ENCODE data around the gene SLAMF8. TPM values are rescaled to one million over a fixed set of nuclear protein-coding genes. Genes with fewer than 3 reads are reported as not detected.
A peak's percentile ranks its signal among the peaks of the same experiment; 100 is the strongest.

SLAMF8 gene
- total RNA-seq, 4 donors from 2014 or later: 2.7 to 5.5 (median 3.9) TPM

- H3K4me1 ChIP-seq: peaks cover 16% of the 10 kb centered on the region
- no peak for DNase-seq (ENCODE audit: low spot score in 2 of 2)
- 41% methylated on average over 3 of the region's 3 CpGs for WGBS
- no peak for TF ChIP-seq POLR2A (IDR thresholded peaks at IDR 0.05)
- no peak for TF ChIP-seq POLR2AphosphoS5 (IDR thresholded peaks at IDR 0.05)
- TF ChIP-seq CTCF (IDR thresholded peaks at IDR 0.05): no peak
- no peak for TF ChIP-seq EP300 (IDR thresholded peaks at IDR 0.05)
- H3K4me3 ChIP-seq: no peak overlapping the region
- no peaks in the 10 kb centered on the region for H3K9me3 ChIP-seq
- no peak overlapping the region for H3K27ac ChIP-seq
- peaks cover 5% of the 10 kb centered on the region for H3K27me3 ChIP-seq
- no peaks in the 10 kb centered on the region for H3K36me3 ChIP-seq
Observed at GRCh38 chr1:159828176-159828575, 1.5 kb downstream of the SLAMF8 start.

DNA sequence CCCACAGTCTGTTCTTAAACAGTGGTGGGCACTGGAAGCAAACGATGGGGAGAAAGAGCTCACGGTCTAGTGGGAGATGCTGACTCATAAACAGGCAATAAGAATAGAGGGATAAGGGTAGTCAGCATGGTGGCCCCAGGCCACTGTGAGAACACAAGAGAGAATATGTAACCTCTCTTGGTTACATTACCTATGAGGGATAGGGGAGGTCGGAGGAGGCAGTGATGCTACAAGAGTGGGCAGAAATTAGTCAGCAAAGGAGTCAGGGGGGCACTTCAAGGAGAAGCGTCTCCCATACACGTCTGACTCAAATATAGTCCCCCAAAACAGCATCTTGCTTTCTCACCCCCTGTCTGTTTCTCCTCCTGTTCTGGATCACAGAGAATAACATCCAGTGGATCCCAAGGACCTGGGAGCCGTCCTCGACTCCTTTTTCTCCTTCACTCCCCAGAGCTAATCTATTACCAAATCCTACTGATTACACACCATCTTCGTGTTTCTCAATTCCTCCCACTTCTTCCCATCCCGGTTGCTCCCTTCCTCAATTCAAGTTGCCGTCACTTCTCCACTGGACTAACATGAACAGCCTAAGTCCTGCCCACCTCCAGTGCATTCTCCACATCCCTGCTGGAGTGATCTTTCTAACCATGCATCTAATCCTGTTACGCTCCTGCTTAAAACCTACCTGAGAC lies 2.1 kb downstream of the SLAMF8 start:
- peaks cover under 1% of the 10 kb centered on the region for H3K27me3 ChIP-seq

DNA sequence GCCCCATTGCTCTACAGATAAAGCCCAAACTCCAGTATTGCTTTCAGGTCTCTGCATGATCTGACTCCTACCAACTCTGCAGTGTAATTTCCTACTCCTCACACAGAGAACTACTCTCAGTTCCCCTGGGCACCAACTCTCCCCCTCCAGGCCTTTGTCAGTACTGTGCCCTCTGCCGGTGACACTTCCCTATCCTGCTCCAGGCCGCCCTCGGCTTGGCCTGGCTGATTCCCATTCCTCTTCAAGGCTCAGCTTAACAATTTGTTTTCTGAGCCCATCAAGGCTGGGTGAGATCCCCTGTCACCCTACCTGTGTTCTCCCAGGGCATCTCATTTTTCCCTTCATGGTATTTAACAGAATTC lies 2.6 kb downstream of the SLAMF8 start:
- Histone ChIP-seq H3K36me3 (no peaks in the 10 kb centered on the region), H3K9me3 (no peaks in the 10 kb centered on the region), H3K27ac (no peak overlapping the region), H3K4me1 (peaks cover 7% of the 10 kb centered on the region), H3K27me3 (no peaks in the 10 kb centered on the region), H3K4me3 (no peak overlapping the region)
- no peak for DNase-seq (ENCODE audit: low spot score in 2 of 2)
- TF ChIP-seq EP300 (IDR thresholded peaks at IDR 0.05): no peak
- TF ChIP-seq CTCF (IDR thresholded peaks at IDR 0.05): peak in 1 of 2 donors; percentile 47
- WGBS: 58% methylated on average over 3 of the region's 3 CpGs

More for the DNA sequence above, 2.1 kb downstream of the SLAMF8 start:
- H3K27ac ChIP-seq: no peak overlapping the region
- peaks cover 11% of the 10 kb centered on the region for H3K4me1 ChIP-seq
- DNase-seq (ENCODE audit: low spot score in 2 of 2): no peak
- H3K4me3 ChIP-seq: no peak overlapping the region
- no peaks in the 10 kb centered on the region for H3K9me3 ChIP-seq
- TF ChIP-seq POLR2A (IDR thresholded peaks at IDR 0.05) (no peak), CTCF (IDR thresholded peaks at IDR 0.05) (no peak), POLR2AphosphoS5 (IDR thresholded peaks at IDR 0.05) (no peak), EP300 (IDR thresholded peaks at IDR 0.05) (no peak)
- 78% methylated on average over 11 of the region's 11 CpGs for WGBS
- no peaks in the 10 kb centered on the region for H3K36me3 ChIP-seq

DNA sequence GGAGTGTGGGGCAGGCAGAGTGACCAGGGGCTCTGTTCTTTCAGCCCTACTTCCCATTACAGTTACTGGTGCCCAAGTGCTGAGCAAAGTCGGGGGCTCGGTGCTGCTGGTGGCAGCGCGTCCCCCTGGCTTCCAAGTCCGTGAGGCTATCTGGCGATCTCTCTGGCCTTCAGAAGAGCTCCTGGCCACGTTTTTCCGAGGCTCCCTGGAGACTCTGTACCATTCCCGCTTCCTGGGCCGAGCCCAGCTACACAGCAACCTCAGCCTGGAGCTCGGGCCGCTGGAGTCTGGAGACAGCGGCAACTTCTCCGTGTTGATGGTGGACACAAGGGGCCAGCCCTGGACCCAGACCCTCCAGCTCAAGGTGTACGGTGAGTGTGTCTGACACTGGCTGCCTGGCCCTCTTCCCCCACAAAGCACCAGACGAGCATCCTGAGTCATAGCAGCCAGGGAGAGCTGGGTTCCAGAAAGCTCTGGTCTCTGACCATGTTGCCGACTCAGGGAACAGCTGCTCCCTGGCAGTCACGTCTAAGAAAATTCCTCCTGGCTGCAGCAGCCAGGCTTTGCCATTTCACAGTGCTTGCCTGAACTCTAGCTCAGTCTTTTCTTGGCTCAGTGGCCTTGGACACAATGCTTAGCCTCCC lies 3.3 kb downstream of the SLAMF8 start:
- Histone ChIP-seq H3K4me3 (no peak overlapping the region), H3K4me1 (peaks cover 7% of the 10 kb centered on the region), H3K36me3 (no peaks in the 10 kb centered on the region), H3K27ac (no peak overlapping the region), H3K9me3 (no peaks in the 10 kb centered on the region), H3K27me3 (no peaks in the 10 kb centered on the region)
- WGBS: 84% methylated on average over 11 of the region's 18 CpGs
- no peak for DNase-seq (ENCODE audit: low spot score in 2 of 2)
- no peak for TF ChIP-seq POLR2AphosphoS5 (IDR thresholded peaks at IDR 0.05)
- TF ChIP-seq CTCF (IDR thresholded peaks at IDR 0.05): no peak
- TF ChIP-seq POLR2A (IDR thresholded peaks at IDR 0.05): no peak
- no peak for TF ChIP-seq EP300 (IDR thresholded peaks at IDR 0.05)

- H3K9me3 ChIP-seq: no peaks in the 10 kb centered on the region
- TF ChIP-seq EP300 (IDR thresholded peaks at IDR 0.05) (no peak), CTCF (IDR thresholded peaks at IDR 0.05) (no peak)
- WGBS: 86% methylated on average over 8 of the region's 8 CpGs
Observed at GRCh38 chr1:159830722-159831121, 4.0 kb downstream of the SLAMF8 start.

More at GRCh38 chr1:159830722-159831121, 4.0 kb downstream of the SLAMF8 start:
- no peak overlapping the region for H3K27ac ChIP-seq
- no peak overlapping the region for H3K4me3 ChIP-seq
- no peaks in the 10 kb centered on the region for H3K36me3 ChIP-seq
- DNase-seq (ENCODE audit: low spot score in 2 of 2): no peak
- no peaks in the 10 kb centered on the region for H3K27me3 ChIP-seq
- peaks cover 7% of the 10 kb centered on the region for H3K4me1 ChIP-seq

All from suprapubic skin (tissue), 4 donors.